Smooth muscle cell (in vitro differentiated cells): ENCODE results near the gene NAAA. TPM values are rescaled to one million over a fixed set of nuclear protein-coding genes. Genes with fewer than 3 reads are reported as not detected.

Experiments
- DNase-seq: peaks from one replicate; lab custom pipeline; 2025; ENCODE audit not compliant: unreplicated experiment; lab: John Stamatoyannopoulos, UW
- H2AFZ ChIP-seq: fragments of 200-600 bp; sonication (generic); 2 replicates; pipeline ENCODE4 v1.6.0; 2016; ENCODE audit warnings: antibody characterized with exemption, low read depth, mild to moderate bottlenecking
- H3F3A ChIP-seq: fragments of 200-600 bp; sonication (generic); 2 replicates; pipeline ENCODE4 v1.6.0; 2017; ENCODE audit warnings: antibody characterized with exemption, low read depth
- H3K27ac ChIP-seq: fragments of 200-600 bp; sonication (generic); 2 replicates; pipeline ENCODE4 v1.5.1; 2016; ENCODE audit warnings: low read depth, mild to moderate bottlenecking
- H3K27me3 ChIP-seq: fragments of 200-600 bp; sonication (generic); 2 replicates; pipeline ENCODE4 v1.6.1; 2016; ENCODE audit warnings: low read depth, mild to moderate bottlenecking
- H3K36me3 ChIP-seq: fragments of 200-600 bp; sonication (generic); 2 replicates; pipeline ENCODE4 v1.5.1; 2016; ENCODE audit warnings: low read depth
- H3K4me1 ChIP-seq: fragments of 200-600 bp; sonication (generic); 2 replicates; pipeline ENCODE4 v1.5.1; 2016; ENCODE audit warnings: low read depth
- H3K4me2 ChIP-seq: fragments of 200-600 bp; sonication (generic); 2 replicates; pipeline ENCODE4 v1.6.0; 2016; ENCODE audit warnings: mild to moderate bottlenecking
- H3K4me3 ChIP-seq: fragments of 200-600 bp; sonication (generic); 2 replicates; pipeline ENCODE4 v1.5.1; 2016; ENCODE audit warnings: mild to moderate bottlenecking
- H3K79me2 ChIP-seq: fragments of 200-600 bp; sonication (generic); 2 replicates; pipeline ENCODE4 v1.6.0; 2016; ENCODE audit warnings: low read depth, mild to moderate bottlenecking
- H3K9ac ChIP-seq: fragments of 200-600 bp; sonication (generic); 2 replicates; pipeline ENCODE4 v1.6.0; 2016; ENCODE audit warnings: low read depth
- H3K9me3 ChIP-seq: fragments of 200-600 bp; sonication (generic); replicated peaks from 2 replicates; pipeline ENCODE4 v1.5.1; 2016; ENCODE audit warnings: low read depth
- H4K20me1 ChIP-seq: fragments of 200-600 bp; sonication (generic); 2 replicates; pipeline ENCODE4 v1.6.0; 2016; ENCODE audit warnings: low read depth
- CTCF ChIP-seq: fragments of 200-600 bp; sonication (generic); IDR thresholded peaks from 2 replicates; pipeline ENCODE4 v1.5.1; 2017; ENCODE audit warnings: borderline replicate concordance, mild to moderate bottlenecking, antibody characterized with exemption; ENCODE audit not compliant: insufficient read depth, poor library complexity, severe bottlenecking
- WGBS: methylation state at CpG from one replicate; pipeline ENCODE4 v1.1.7; 2016; ENCODE audit warnings: low lambda C conversion rate; 5-methylcytosine and 5-hydroxymethylcytosine counted together
- polyA plus RNA-seq: library from polyadenylated mRNA; unstranded; fragments of >200 nt; fragmentation: Nextera tagmentation; extraction: Ambion mirVana; gene quantifications from 2 replicates; pipeline ENCODE4 v1.2.1, GENCODE V29; 2016
- total RNA-seq: library from RNA; depleted of rRNA; stranded (reverse); fragments of >200 nt; gene quantifications from 2 replicates; pipeline ENCODE4 v1.2.3, GENCODE V29; 2014

NAAA gene
- total and polyA plus RNA-seq, 2 experiments from 2014 or later: 14.9 to 27.7 TPM

GRCh38 chr4:75889537-75890199 lies 51.1 kb downstream of the NAAA start:
- no peak for DNase-seq
- no peak overlapping the region for H3K9ac ChIP-seq
- 92% methylated on average over 9 of the region's 9 CpGs for WGBS
- H3K27ac ChIP-seq: no peak overlapping the region
- peaks cover 12% of the 10 kb centered on the region for H3K27me3 ChIP-seq
- no peaks in the 10 kb centered on the region for H3K79me2 ChIP-seq
- no peak overlapping the region for H2AFZ ChIP-seq
- no peak for TF ChIP-seq CTCF
- H3K4me3 ChIP-seq: no peak overlapping the region
- H3K4me1 ChIP-seq: no peaks in the 10 kb centered on the region
- no peaks in the 10 kb centered on the region for H3K36me3 ChIP-seq
- no peaks in the 10 kb centered on the region for H3K9me3 ChIP-seq
- H3F3A ChIP-seq: no peaks in the 10 kb centered on the region
- H4K20me1 ChIP-seq: no peaks in the 10 kb centered on the region
- H3K4me2 ChIP-seq: no peak overlapping the region

GRCh38 chr4:75886104-75886503 lies 54.7 kb downstream of the NAAA start:
- Histone ChIP-seq H2AFZ (no peak overlapping the region), H3K4me3 (no peak overlapping the region), H3K4me1 (no peaks in the 10 kb centered on the region), H3F3A (no peaks in the 10 kb centered on the region), H3K4me2 (no peak overlapping the region), H3K9me3 (no peaks in the 10 kb centered on the region), H3K27ac (no peak overlapping the region), H4K20me1 (no peaks in the 10 kb centered on the region), H3K27me3 (peaks cover 8% of the 10 kb centered on the region), H3K9ac (no peak overlapping the region), H3K36me3 (no peaks in the 10 kb centered on the region), H3K79me2 (no peaks in the 10 kb centered on the region)
- 94% methylated on average over 24 of the region's 24 CpGs for WGBS
- DNase-seq: no peak
- TF ChIP-seq CTCF: no peak

GRCh38 chr4:75881476-75881875 lies 59.3 kb downstream of the NAAA start:
- WGBS: 96% methylated on average over 3 of the region's 3 CpGs

More at GRCh38 chr4:75881476-75881875, 59.3 kb downstream of the NAAA start:
- H3K4me2 ChIP-seq: no peak overlapping the region
- no peaks in the 10 kb centered on the region for H3K36me3 ChIP-seq
- H3K4me1 ChIP-seq: peaks cover 6% of the 10 kb centered on the region
- no peak for TF ChIP-seq CTCF
- H3F3A ChIP-seq: no peaks in the 10 kb centered on the region
- H3K9me3 ChIP-seq: no peaks in the 10 kb centered on the region
- H3K4me3 ChIP-seq: no peak overlapping the region
- H2AFZ ChIP-seq: no peak overlapping the region
- H4K20me1 ChIP-seq: no peaks in the 10 kb centered on the region
- no peak for DNase-seq
- H3K27ac ChIP-seq: no peak overlapping the region
- H3K79me2 ChIP-seq: no peaks in the 10 kb centered on the region
- H3K9ac ChIP-seq: no peak overlapping the region
- peaks cover 18% of the 10 kb centered on the region for H3K27me3 ChIP-seq
